Activated CD8-positive, alpha-beta memory T cell treated with anti-CD3 and anti-CD28 coated beads for 48 hours (primary cell): ENCODE data around the gene ADD3.
"Not testable (repeated sequence)": the region's sequence is repeated elsewhere in the genome, so short reads cannot be mapped to it uniquely, and the experiment has no call there.

ENCODE experiments used
- DNase-seq, 3 experiments: peaks; one replicate each; pipeline ENCODE4 v3.0.0-alpha.2; 2020; ENCODE audit warnings: low read depth in 2 of 3, low spot score in 2 of 3

Gene ADD3

DNA sequence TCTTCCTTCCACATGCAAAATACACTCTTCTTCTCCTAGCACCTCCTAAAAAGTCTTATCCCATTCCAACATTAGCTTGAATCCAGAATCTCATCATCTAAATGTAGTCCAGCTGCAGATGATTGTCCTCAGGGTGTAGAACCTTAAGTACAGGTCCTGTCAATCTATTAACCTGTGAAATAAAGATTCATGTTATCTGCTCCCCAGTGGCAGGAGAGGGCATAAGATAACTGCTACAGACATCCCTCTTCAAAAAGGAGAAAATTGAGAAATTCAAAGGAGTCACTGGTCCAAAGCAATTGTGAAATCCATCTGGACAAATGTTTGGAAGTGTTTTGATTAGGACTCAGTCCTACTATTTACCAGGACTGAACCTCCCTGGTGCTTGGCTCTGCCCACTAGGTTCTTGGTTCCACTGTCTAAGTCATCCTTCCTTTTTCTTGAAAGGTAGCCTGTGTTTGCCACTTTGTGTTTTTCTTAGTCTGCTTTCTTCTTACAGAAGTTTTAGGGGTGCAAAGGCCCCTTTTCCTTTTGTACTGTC is 96.2 kb downstream of the ADD3 start:
- no peak for DNase-seq

GRCh38 chr10:110105873-110106272 is 98.1 kb downstream of the ADD3 start:
- no peak for DNase-seq

- no peak for DNase-seq
These were observed 99.6 kb downstream of the ADD3 start for GRCh38 chr10:110107430-110107829.

GRCh38 chr10:110107887-110108286 is 100.1 kb downstream of the ADD3 start:
- no peak for DNase-seq

- no peak for DNase-seq
These were observed 101.7 kb downstream of the ADD3 start for GRCh38 chr10:110109511-110109910.

DNA sequence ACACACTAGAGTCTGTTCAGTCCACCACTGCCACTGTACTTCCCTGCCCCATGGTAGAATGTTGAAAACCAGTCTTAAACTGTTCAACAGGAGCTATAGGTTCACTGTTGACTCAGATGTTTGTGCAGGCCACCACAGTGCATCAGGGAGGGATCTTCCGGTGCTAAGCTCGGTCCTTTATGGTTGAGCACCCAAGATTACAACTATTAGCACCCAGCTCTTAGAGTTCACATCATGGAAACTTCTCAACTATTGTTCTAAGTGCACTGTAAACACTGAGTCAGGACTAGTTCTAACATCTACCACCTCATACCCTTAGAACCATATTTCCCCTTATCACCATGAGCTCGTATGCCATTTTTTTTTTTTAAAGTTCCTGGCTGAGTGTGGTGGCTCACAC is 102.6 kb downstream of the ADD3 start:
- no peak for DNase-seq

DNA sequence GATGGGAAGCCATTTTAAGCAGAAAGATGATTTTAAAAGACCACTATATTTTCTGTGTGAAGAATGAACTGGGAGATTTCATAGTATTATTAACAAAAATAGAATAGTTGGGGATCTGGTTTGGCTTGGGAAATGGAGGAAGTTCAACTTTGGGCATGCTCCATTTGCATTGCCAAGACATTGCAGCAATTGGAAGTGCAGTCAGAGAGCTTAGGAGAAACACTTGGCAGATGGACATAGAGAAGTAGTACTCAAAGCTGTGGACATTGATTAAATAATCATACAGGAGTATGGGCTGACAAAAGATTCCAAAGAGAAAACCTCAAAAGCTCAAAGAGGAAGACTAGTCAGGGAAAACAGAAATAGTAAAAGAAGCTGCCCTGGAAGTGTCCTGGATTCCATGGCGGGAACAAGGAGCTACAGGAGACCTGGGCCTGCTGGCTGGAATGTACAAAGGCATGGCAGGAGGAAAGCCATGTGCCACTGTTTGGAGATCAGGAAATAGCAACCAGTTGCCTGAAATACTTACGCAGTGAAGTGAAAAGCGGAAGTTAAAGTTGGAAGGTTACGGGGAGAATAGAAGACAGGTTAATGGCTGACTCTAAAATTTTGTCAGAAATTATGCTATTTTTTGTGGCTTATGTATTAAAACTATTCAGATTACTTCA is 106.0 kb downstream of the ADD3 start:
- no peak for DNase-seq

GRCh38 chr10:110114668-110115067 is 106.9 kb downstream of the ADD3 start:
- not testable (repeated sequence) for DNase-seq

DNA sequence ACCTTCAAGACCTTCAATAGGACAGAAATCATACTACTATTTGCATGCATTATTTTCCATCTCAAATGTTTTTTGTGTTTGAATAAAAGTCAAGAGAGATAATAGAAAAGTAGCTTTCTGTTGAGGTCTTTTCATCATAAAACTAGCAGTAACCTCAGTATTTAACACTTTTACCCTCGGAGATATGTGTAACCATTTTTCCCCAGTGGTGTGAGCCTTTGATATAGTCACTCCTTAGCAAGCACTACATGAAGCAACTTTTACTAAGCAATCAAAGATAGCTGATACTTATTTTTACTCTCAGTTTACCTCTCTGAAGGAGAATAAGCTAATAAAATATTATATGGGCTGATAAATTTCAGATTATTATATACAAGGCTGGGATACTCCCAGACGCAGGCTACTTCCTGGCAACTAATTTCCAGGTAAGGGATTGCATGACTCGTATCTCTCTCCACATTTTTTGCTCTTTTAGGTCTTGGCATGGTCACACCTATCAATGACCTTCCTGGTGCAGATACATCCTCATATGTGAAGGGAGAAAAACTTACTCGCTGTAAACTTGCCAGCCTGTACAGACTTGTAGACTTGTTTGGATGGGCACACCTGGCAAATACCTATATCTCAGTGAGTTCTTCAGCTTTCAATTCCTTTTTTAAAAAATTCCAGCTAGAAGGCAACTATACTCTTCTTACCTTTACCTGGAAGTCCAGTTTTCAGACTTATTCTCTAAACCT is 108.2 kb downstream of the ADD3 start:
- no peak for DNase-seq

GRCh38 chr10:110118891-110119621 is 111.3 kb downstream of the ADD3 start:
- no peak for DNase-seq

DNA sequence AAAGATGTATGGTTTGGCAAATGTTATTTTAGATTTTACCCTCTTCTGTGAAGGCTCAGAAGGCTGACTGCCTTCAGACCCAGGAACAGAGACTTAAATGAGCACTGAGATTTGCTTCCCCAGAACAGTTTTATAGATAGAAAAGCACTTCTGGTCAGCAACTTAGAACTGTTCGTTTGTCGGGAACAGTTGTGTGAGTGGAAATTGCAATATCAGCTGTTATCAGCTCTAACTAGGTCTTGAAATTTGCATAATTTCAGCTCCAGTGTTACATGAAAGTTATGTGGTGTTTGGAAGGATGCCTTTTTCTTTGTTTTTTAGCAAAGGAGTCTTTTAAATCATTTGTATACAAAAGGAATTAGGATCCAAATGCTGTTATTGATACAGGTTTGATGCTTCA is 115.8 kb downstream of the ADD3 start:
- no peak for DNase-seq

GRCh38 chr10:110129490-110129889 is 121.7 kb downstream of the ADD3 start:
- no peak for DNase-seq

GRCh38 chr10:110134917-110135316 is 127.1 kb downstream of the ADD3 start:
- DNase-seq: no peak

GRCh38 chr10:110135836-110136235 is 128.1 kb downstream of the ADD3 start:
- not testable (repeated sequence) for DNase-seq

DNA sequence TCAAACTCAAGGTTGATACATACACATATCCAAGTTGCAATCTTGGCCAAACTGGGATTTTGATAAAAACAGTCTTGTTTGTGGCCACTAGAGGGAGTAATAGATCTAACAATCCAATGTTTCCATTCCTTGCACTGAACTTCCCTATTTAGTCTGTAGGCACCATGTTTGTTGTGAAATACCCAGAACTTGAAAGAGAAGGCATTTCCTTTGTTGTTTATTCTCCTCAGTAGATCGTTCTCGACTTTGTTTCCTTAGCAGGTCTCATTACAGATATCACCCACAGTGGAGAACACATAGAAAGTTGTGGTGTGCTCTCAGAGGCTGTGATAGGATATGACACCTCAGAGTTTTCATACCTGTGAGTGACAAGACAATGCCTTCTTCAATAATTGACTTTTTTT is 129.4 kb downstream of the ADD3 start:
- no peak for DNase-seq

- no peak for DNase-seq
These were observed 130.5 kb downstream of the ADD3 start for GRCh38 chr10:110138197-110138812.

DNA sequence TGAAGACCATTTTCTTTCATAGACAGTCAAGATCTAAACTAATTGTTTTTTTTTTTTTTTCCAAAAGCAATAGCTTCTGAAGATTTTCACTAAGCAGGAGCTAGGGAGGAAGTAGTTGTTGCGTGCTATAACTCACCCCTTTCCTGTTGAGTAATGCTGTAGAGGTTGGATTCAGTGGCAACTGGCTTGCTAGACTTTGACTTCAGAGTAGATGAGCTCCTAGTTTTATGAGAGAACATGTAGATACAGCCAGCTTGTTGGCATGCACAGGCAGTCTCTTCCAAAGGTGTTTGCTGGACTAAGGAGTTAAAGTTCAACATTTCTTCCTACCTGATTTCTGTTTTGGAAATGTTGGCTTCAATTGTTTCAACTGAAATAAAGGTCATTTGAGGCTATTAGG is 133.4 kb downstream of the ADD3 start:
- DNase-seq: no peak

- no peak for DNase-seq
These were observed 134.3 kb downstream of the ADD3 start for GRCh38 chr10:110141871-110142635.

DNA sequence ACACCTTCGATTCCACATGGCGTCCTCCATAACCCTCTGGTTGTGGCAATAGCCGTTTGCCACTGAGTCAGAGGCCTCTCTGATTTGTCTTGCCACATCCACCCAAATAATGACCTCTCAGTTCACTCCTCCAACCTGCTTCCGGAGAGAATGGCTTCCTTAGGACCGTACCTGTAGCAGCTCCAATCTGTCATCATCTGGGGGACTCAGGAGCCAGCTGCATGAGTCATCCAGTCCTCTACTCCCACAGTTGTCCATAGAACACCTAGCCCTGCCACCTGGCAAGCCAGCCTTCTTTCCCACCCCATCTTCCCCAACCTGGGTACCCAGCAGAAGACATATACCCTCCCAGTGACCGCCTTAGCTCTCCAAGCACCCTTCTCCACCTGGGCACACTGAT is 135.2 kb downstream of the ADD3 start:
- DNase-seq: no peak

- no peak for DNase-seq
These were observed 136.7 kb downstream of the ADD3 start for GRCh38 chr10:110144507-110144906.

DNA sequence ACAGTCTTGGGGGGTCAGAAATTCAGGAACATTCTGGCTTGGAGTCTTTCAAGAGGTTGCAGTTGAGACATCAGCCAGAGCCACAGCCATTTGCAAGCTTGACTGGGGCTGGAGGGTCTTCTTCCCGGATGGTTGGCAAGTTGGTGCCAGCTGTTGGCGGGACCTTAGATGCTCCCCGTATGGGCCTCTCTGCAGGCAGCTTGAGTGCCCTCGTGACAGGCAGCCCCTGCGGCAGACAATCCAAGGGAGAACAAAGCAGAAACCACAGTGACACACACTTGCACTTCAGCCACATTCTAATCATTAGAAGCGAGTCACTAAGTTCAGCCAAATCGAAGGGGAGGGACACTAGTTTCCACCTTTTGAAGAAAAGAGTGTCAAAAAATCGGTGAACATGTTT is 140.2 kb downstream of the ADD3 start:
- no peak for DNase-seq
